ENCODE results near the gene GLRA3.

DNA sequence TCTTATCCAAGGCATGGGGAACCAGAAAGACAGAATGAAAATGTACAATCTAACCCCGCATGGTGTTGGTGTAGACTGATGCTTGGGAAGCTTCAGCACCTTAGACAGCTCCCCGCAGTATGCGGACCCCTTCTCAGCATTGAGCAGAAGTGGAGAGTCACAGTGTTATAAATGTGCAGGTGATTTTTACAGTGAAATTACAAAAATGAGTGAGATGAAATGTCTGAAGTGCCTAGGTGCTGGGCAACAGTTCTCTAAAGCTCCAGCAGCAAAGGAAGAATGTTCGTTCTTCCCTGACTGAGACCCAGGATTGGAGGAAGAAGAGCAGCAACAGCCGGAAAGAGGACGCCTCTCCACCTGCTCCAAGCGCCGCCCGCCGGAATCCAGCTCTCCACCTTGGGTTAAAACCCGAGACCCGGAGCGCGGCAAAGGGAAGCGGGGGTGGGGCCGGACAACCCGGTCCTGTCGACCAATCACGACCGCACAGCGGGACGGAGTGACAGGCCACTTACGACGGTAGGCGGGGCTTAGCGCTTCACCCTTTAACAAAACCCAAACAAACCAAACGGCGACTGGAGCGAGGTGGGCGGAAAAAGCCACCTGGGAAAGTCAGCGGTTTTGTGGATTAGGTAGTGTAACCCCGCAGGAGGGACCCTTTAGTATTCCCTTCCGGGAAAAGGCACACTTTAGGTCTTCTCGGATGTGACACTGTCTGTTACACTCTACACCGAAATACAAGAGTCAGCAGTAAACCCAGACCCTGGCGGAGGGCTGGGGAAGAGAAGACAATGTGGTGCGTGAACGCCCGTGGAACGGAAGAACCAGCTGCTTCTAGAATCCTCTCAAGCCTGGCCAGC, at the start of gene GLRA3:
- TF ChIP-seq, protein P1, sequence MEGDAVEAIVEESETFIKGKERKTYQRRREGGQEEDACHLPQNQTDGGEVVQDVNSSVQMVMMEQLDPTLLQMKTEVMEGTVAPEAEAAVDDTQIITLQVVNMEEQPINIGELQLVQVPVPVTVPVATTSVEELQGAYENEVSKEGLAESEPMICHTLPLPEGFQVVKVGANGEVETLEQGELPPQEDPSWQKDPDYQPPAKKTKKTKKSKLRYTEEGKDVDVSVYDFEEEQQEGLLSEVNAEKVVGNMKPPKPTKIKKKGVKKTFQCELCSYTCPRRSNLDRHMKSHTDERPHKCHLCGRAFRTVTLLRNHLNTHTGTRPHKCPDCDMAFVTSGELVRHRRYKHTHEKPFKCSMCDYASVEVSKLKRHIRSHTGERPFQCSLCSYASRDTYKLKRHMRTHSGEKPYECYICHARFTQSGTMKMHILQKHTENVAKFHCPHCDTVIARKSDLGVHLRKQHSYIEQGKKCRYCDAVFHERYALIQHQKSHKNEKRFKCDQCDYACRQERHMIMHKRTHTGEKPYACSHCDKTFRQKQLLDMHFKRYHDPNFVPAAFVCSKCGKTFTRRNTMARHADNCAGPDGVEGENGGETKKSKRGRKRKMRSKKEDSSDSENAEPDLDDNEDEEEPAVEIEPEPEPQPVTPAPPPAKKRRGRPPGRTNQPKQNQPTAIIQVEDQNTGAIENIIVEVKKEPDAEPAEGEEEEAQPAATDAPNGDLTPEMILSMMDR (IDR thresholded peaks at IDR 0.05), result no peak
- no peak for TF ChIP-seq POLR2AphosphoS5 (IDR thresholded peaks at IDR 0.05)
- no peak for TF ChIP-seq POLR2A (IDR thresholded peaks at IDR 0.05)
- TF ChIP-seq EP300 (IDR thresholded peaks at IDR 0.05), result no peak
